ENCODE measurements around the gene PCNT. TPM values are rescaled to one million over a fixed set of nuclear protein-coding genes. Genes with fewer than 3 reads are reported as not detected.

PCNT gene
- total and polyA plus RNA-seq, 2 of the 8 experiments (the other 6 are each of a cell fraction or from before 2014, with no cell fraction given): 9.9 to 45.1 TPM

DNA sequence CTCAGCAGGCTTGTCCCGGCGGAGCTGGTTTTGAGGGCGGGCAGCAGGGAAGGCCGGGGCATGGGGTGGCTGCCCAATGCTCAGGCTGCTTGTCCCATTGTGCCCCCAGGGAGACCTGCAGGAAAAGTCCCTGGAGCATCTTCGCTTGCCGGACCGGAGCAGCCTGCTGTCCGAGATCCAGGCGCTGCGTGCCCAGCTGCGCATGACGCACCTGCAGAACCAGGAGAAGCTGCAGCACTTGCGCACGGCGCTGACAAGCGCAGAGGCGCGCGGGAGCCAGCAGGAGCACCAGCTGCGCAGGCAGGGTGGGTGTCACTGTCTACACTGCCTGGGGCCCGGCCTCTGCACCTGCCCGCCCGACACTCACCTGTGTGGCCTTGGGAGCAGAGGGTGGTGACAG is 104.3 kb downstream of the PCNT start:
- Histone ChIP-seq H3K23ac (ENCODE audit: insufficient read length) (no peak overlapping the region), H4K8ac (ENCODE audit: extremely low read depth, insufficient read depth, low read length) (no peak overlapping the region), H3K27ac (ENCODE audit: low read depth, low read length) (no peak overlapping the region), H3K27me3 (replicated peaks in 1 of 4; ENCODE audit: control insufficient read depth in 3 of 4, extremely low read depth in 1 of 4, insufficient read depth in 3 of 4, low read length in 3 of 4) (no peaks in the 10 kb centered on the region), H2AK5ac (ENCODE audit: low read depth, low read length) (no peak overlapping the region), H2BK15ac (ENCODE audit: low read length) (no peak overlapping the region), H3K36me3 (ENCODE audit: control insufficient read depth in 2 of 4, insufficient read depth in 4 of 4, low read length in 3 of 4) (peaks cover 14 to 42% (median 24%) of the 10 kb centered on the region in 4 experiments), H3K4me2 (ENCODE audit: insufficient read depth in 1 of 2, low read depth in 2 of 2, low read length in 2 of 2) (no peak overlapping the region), H3K4me3 (ENCODE audit: extremely low read depth in 1 of 4, insufficient read depth in 2 of 4, low read depth in 3 of 4, low read length in 4 of 4) (no peak overlapping the region), H3K18ac (ENCODE audit: extremely low read depth, low read length) (no peak overlapping the region), H2BK120ac (replicated peaks; ENCODE audit: low read depth, low read length) (no peak overlapping the region), H3K4ac (replicated peaks; ENCODE audit: insufficient read length, low read depth, low read length) (no peak overlapping the region), H2BK20ac (ENCODE audit: low read length) (no peak overlapping the region), H4K5ac (ENCODE audit: insufficient read length, low read depth, low read length) (no peak overlapping the region), H2BK12ac (ENCODE audit: low read depth, low read length) (no peak overlapping the region), H2BK5ac (ENCODE audit: low read depth, low read length) (no peak overlapping the region), H3K23me2 (ENCODE audit: low read depth, low read length) (0 out of 2 replicates have a peak, but pooled peaks cover 2% of the 10 kb centered on the region), H3K9me3 (ENCODE audit: insufficient read depth in 2 of 2, low read depth in 1 of 2, low read length in 1 of 2) (no peaks in the 10 kb centered on the region), H3K79me2 (ENCODE audit: control insufficient read depth in 1 of 2, insufficient read depth in 2 of 2, low read length in 2 of 2) (no peaks in the 10 kb centered on the region), H4K20me1 (replicated peaks in 1 of 2; ENCODE audit: control insufficient read depth in 1 of 2, insufficient read depth in 2 of 2, low read length in 2 of 2) (peaks cover 0 to 3% of the 10 kb centered on the region in 2 experiments), H3K14ac (ENCODE audit: insufficient read length) (no peak overlapping the region), H3K56ac (replicated peaks; ENCODE audit: insufficient read length, low read depth, low read length) (no peak overlapping the region), H2AFZ (ENCODE audit: low read length) (no peak overlapping the region), H3K9ac (replicated peaks in 1 of 4; ENCODE audit: extremely low read depth in 1 of 4, low read depth in 3 of 4, low read length in 3 of 4) (no peak overlapping the region), H3K79me1 (ENCODE audit: low read depth, low read length) (no peaks in the 10 kb centered on the region), H3K4me1 (replicated peaks in 1 of 4; ENCODE audit: control insufficient read depth in 3 of 4, insufficient read depth in 4 of 4, low read length in 3 of 4) (peaks cover 0 to 6% (median 5%) of the 10 kb centered on the region in 4 experiments; a peak in 4 of 7 replicates), H4K91ac (replicated peaks; ENCODE audit: insufficient read length, low read length) (no peak overlapping the region)
- WGBS, 2 experiments (ENCODE audit: extremely low coverage in 1 of 2, insufficient coverage in 1 of 2, insufficient read length in 1 of 2, insufficient replicate concordance in 2 of 2, low coverage in 1 of 2, low lambda C conversion rate in 2 of 2, missing lambda C conversion rate in 1 of 2): 90% methylated on average over 22 of the region's 23 CpGs; no CpG with 5 or more reads in 1 of the 2 experiments
- CTCF ChIA-PET (ENCODE audit: partially characterized antibody): no interaction called here
- no peak for FAIRE-seq
- no peak for DNase-seq (ENCODE audit: low read depth in 1 of 2, low spot score in 2 of 2)
- POLR2A ChIA-PET (ENCODE audit: partially characterized antibody): no interaction called here
- no peak for TF ChIP-seq ASH2L (IDR thresholded peaks at IDR 0.05; ENCODE audit: low read length)
- TF ChIP-seq PHF8 (conservative IDR thresholded peaks at IDR 0.05; ENCODE audit: low read depth, low read length): no peak
- no peak for TF ChIP-seq CREB1 (IDR thresholded peaks at IDR 0.05)
- no peak for TF ChIP-seq SIX5 (IDR thresholded peaks at IDR 0.05; ENCODE audit: low read depth, low read length)
- TF ChIP-seq RBBP5 (IDR thresholded peaks at IDR 0.05; ENCODE audit: borderline replicate concordance, low read depth, low read length): no peak
- TF ChIP-seq, protein P1, sequence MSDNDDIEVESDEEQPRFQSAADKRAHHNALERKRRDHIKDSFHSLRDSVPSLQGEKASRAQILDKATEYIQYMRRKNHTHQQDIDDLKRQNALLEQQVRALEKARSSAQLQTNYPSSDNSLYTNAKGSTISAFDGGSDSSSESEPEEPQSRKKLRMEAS (IDR thresholded peaks at IDR 0.05): no peak
